GM19023 (cell line): ENCODE data around the gene ADPRHL1.

Experiments used
- ATAC-seq: cut with Tn5 transposase; IDR thresholded peaks from one replicate; pipeline ENCODE4 v1.9.1; 2021; ENCODE audit warnings: mild to moderate bottlenecking, moderate library complexity; ENCODE audit not compliant: unreplicated experiment

Gene ADPRHL1

GRCh38 chr13:113418722-113419049 lies 34.6 kb downstream of the ADPRHL1 start:
- no peak for ATAC-seq

DNA sequence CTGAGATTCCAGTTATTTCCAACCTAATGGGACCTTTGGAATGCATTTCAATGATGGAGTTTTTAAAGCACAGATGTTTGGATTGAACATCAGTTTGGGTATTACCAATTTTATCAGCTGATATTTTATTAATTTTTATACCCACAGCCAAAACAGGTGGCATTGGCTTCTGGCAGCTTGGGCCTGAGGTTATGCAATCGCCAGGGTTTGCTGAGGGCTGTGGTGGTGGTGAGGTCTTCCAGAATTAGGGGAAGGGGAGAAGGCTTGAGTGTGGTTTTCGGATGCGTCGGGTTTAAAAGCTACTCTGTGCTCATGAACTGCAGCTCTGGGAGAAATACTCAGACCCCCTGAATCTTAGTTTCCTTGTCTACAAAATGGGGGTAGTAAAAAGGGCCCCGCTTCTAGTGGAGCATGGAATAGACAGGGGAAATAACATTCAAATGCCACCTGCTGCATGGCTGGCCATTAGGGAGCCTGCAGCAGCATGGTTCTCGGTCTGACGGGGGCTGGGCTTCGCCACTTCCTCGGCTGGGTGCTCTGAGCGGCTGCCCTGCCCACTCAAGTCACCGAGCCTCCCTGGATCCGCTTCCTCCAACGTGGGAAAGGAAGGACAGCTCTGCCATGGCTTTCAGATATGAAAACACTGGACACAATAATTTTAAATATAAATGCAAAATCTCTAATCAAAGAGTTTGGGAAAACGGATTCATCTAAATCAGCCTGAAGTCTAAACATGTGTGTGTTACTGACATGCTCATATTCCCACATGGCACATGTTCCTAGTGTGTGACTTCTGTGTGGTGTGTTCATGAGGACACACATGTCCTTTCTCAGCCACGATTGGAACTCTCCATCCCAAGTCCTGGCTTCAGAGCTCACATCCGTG lies 35.2 kb downstream of the ADPRHL1 start:
- no peak for ATAC-seq

DNA sequence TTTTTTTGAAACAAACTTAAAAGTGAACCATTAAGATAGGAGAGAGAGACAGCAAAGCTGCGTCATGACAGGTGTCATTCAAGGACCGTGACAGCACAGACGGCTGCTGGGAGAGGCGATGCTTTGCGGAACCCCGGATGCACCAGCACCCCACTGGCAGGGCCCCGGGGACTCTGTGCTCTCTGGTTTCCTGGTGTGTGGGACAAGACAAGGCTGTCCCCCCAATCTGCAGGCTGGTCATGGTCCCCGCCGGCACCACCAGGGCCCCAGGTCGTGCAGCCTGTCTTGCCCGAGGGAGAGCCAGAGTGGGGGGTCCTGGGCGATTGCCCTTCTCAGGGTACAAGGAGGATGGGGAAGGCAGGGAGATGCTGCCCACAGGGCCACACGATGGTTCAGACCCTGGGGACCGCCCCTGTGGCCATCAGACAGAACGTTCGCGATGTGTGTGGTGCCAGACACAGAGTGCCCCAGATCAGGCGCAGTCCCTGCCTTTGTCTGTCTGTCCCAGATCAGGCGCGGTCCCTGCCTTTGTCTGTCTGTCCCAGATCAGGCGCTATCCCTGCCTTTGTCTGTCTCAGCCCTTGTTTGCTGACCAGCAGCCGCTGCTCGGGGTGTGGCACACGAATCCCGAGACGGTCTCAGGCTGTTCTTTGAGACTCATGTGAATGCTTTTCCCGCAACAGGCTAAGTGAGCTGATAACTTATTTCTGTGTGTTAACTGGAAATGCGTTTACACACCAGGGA lies 36.1 kb downstream of the ADPRHL1 start:
- ATAC-seq: no peak

DNA sequence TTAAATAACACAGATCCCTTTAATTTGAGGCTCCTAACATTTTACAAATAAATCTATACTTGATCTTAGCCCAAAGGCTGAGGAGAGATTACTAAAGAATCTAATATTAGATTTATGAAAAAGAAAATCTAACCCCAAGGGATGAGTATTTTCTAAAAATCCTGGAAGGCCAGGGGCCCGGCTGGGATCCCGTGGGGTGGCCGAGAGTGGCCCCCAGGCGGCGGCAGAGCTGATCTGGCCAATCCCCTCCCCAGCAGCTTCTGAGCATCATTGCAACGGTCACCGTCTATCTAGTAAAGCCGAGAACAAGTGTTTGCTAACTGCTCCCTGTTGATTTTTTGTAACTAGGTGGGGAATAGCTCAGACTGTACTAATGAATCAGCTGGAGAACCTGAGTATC lies 37.5 kb downstream of the ADPRHL1 start:
- no peak for ATAC-seq

GRCh38 chr13:113415032-113415431 lies 38.3 kb downstream of the ADPRHL1 start:
- no peak for ATAC-seq

- ATAC-seq: no peak
Observed at GRCh38 chr13:113414335-113414734, 39.0 kb downstream of the ADPRHL1 start.

DNA sequence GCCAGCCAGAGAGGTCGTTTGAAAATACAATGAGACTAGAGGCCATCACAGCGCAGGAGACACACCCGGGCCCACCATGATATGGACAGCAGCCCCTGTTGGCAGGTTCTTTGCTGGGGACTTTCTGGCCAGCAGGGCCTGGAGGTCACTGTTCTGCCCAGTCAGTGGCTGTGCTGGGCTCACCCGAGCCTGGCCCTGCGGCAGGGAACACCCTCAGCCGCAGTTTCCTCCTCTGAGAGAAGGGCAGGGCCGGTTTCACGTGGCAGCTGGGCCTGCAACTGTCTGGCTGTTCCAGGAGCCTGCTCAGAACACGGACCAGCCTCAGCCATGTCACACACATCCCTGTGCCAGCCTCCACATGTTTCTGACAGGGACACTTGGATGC lies 39.4 kb downstream of the ADPRHL1 start:
- no peak for ATAC-seq

GRCh38 chr13:113413178-113413897 lies 40.0 kb downstream of the ADPRHL1 start:
- no peak for ATAC-seq

- ATAC-seq: no peak
Observed at GRCh38 chr13:113412440-113412839, 40.8 kb downstream of the ADPRHL1 start.

DNA sequence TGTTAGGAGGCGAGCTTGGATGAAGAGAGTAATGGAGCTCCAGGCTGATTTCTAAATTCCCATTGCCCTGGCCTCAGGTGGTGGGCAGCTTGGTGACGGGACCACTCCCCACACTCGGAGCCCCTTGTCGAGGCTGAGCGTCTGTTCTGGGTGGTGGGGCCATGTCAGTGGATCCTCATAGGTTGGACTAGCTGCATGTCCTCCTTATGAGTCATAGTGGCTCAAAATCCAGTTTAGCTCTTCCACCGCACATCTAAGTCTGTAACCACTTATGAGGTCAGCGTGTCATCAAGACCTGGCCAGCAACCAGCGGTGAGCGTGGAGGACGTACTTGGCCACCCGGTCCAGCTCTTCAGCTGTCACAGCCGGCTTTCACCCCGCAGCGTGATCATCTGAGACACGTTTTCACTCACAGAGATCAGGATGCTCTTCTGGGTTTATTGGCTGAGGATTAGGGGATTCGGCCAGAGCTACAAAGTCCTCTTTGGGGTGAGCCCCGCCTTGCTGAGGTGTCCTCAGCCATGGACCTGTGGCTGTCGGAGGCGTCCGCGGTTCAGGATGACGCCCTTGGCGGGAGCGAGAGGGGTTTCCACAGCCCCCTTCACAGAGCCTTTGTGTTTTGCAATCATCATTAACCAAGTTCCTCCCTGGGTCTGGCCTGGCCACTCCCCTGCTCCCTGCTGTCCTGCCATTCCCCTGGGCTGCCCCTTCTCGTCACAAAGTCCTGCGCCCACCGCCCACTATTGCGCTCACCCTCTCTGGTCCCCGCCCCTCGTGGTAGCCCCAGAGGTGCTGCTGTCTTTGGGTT lies 41.9 kb downstream of the ADPRHL1 start:
- no peak for ATAC-seq

DNA sequence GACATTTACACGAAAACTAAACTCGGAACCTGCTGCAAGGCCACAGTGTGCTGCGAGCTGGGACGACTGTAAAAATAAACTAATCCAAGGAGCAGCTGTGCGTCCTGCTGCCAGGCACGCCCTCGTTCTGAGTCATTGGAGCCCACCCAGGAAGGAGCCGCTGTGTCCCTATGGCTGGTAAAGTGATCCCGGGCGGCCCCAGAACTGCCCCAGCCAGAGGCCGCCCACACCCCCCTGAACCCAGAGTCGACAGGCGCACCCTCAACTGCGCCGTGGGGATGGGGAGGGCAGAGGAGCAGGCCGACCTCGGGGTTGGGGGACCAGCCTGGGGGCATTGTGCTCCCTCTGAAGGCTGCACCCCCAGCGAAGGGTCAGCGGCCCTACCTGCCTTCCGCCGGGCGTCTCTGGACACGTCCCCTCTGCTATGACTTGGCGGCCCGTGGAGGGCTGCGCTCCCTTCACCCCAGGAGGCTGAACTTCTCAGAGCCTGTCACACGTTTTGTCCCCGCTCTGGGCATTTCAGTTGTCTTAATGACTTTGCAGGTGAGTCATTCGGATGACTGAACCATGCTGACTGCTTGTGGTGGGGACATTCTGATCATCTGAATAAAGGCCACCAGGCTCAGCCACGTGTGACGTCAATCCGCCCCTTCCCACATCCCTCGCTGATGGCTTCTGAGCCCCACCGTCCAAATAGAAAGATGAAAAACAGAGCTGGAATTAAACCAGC lies 42.7 kb downstream of the ADPRHL1 start:
- ATAC-seq: no peak

GRCh38 chr13:113408562-113408961 lies 44.7 kb downstream of the ADPRHL1 start:
- ATAC-seq: no peak

DNA sequence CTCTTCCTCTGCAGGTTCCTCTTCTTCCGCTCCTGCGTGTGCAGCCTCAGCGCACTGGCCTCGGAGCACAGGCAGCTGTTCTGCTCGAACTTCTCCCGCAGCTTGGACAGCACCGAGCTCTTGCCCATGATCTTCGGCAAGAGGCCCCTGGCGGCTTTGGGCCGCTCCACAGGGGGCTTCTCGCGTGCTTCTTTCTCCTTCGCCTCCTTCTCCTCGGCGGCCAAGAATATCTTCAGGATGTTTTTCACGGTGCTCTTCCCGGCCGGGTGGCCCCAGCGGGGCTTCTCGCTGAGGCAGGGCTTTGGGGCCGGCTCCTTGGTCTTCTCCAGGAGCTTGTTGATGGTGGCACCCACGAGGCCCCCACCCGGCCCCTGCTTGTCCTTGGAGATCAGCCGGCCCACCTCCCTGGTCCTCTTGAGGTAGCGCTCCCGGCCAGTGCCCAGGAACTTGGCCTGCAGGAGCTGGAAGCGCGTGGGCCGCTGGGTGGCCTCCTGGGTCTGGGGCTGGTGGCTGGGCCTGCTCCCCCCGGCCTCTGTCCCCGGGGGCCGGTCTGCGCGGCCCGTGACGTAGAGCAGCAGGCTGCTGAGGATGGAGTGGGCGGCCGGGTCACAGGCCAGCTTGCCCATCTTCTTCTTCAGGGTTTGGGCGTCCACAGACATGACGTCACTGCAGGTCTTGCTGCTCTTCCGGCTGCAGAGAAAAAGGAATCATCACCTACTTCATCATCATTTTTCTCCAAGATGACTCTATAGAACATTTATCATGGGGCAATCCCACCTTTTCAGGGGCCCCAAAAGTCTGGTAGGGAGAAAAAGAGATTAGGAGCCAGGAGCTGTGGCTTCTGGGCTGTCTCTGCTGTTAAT lies 45.5 kb downstream of the ADPRHL1 start:
- no peak for ATAC-seq

DNA sequence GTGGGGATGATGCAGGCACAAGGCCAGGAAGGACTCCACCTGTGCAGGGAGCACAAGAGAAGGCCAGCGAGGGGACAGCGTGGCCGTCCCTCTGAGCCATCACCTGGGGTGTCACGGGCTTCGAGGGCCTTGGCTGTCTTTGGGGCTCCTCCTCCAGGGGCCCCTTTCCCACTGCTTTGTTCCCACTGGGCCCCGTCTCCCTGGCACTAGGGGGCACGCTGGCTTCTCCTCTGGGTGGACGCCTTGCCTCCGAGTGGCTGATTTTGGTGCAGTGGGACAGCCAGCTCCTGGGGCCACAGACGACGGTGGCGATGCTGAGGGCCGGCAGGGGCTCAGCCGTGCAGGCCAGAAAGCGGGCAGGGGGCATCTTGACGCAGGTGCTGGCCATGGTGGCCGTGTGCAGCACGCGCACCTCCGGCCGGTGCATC lies 46.2 kb downstream of the ADPRHL1 start:
- ATAC-seq: no peak

DNA sequence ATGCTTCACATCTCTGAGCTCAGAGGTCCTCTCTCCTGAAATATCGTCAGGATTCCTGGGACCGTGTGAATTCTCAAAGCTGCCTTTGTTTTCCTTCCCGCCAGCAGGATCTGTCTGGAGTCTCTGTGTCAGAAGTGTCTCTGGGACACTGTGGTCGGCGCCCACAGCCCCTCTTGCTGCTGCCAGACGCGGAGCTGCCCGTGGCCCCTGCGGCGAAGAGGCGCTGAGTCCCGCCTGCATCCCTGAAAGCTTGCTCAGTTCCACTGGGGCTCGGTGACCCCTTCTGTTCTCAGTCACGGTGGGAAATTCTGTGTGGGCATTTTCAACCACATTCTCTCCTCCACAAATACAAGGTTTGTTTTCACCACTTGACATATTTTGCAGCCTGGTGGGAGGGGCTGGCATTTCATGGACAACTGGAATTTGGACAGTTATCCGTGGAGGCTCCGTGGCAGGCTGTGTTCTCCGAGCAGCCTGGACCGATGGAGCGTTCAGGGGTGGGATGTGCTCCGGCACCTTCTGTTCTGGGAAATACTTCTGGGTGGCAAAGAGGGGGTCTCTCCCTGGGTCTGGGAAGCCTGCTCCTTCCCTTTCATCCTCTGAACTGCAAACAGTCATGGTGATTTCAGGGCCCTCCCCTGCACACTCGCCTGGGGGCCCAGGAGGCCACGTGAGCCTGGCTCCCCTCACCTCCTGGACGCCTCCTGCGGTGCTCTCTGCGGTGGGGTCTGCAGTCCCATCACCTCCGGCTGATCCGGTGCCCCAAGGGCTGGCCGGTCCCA lies 46.8 kb downstream of the ADPRHL1 start:
- ATAC-seq: no peak

DNA sequence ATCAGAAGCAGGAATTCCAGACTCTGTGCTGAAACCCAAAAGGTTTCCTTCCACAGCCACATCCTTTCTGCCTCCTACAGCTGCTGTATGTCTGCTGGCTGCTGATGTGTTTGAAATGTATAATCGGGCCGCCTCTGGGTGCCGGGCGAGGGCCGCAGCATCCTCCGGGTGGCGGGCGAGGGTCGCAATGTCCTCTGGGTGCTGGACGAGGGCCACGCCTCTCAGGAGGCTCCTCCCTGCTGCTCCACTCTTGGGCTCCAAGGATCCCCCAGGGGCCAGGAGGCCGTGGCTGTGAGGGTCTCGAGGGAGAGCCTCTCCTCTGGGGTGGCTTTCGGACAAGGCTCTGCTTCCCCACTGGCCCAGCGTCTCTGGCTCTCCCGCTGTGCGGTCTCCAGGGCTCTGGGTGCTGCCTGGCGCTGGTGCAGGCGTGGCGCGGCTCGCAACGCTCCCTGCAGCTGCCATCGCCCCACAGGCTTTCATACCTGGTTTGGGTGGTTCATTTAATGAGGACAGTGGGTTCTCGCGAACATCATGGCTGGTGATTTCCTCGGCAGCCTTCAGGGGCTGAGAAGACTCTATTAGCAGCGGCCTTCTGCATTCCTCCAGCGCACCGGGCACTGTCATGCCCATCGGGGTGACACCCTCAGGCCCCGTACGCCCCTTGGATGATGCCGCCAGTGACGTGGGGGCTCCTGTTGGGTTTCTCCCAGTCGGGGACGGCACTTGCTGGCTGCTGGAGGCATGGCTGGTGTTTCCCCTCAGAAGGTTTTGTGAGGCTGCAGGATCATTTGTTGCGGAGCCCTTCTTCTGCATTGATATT lies 47.6 kb downstream of the ADPRHL1 start:
- ATAC-seq: no peak

DNA sequence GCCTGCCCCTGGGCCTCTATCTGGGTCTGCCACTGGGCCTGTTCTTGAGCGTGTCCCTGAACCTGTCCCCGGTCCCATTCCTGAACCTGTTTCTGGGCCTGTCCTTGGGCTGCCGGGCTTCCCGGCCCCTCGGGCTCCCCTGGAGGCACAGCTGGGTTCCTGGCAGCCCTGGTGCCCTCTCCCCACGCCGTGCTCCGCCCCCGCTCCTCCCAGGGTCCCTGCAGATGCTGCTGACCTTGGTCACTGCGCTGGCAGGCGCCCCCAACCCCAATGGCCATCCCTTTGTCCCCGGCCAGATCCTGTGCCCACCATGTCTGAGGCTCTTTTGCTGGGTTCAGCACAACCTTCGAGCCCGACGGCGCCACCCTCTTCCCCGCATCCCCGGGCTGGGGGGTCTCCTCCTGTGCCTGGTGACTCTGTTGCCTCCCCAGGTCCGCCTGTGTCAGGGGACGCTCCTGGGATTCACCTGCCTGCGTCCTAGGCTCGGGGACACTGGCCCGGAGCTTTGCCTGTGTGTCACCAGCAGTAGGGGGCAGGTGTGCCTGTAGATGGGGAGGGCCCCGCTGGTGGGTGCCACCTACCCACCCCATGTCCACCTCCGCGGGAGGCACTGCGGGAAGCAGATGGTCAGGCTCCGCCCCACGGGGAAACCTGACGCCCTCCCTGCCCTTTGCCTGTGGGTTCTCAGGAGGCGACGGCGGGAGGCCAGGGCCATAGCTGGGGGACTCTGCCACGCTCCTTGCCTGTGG lies 48.4 kb downstream of the ADPRHL1 start:
- ATAC-seq: no peak
